Lower leg skin (tissue), 3 donors: ENCODE data around the gene CA10.

Experiments
- CTCF ChIP-seq, 3 donors: fragments of 450-650 bp; IDR thresholded peaks; one replicate each; pipeline ENCODE4 v1.5.1; 2016; ENCODE audit warnings: antibody characterized with exemption in 3 of 3, mild to moderate bottlenecking in 3 of 3, moderate library complexity in 2 of 3
- POLR2A ChIP-seq, 2 donors: fragments of 450-650 bp; IDR thresholded peaks; one replicate each; pipeline ENCODE4 v1.6.1; 2016 to 2017; ENCODE audit warnings: antibody characterized with exemption in 2 of 2, mild to moderate bottlenecking in 1 of 2, moderate library complexity in 1 of 2

- TF ChIP-seq POLR2A (IDR thresholded peaks at IDR 0.05): no peak
- no peak for TF ChIP-seq CTCF (IDR thresholded peaks at IDR 0.05)
Measured at GRCh38 chr17:51674579-51675255, 483.8 kb downstream of the CA10 start.
